HG02852 (cell line): ENCODE data around the gene CEP44.
"Not testable (repeated sequence)": the region's sequence is repeated elsewhere in the genome, so short reads cannot be mapped to it uniquely, and the experiment has no call there.

Experiments
- ATAC-seq: cut with Tn5 transposase; IDR thresholded peaks from one replicate; pipeline ENCODE4 v1.9.1; 2021; ENCODE audit warnings: mild to moderate bottlenecking, moderate library complexity; ENCODE audit not compliant: unreplicated experiment

The CEP44 gene

DNA sequence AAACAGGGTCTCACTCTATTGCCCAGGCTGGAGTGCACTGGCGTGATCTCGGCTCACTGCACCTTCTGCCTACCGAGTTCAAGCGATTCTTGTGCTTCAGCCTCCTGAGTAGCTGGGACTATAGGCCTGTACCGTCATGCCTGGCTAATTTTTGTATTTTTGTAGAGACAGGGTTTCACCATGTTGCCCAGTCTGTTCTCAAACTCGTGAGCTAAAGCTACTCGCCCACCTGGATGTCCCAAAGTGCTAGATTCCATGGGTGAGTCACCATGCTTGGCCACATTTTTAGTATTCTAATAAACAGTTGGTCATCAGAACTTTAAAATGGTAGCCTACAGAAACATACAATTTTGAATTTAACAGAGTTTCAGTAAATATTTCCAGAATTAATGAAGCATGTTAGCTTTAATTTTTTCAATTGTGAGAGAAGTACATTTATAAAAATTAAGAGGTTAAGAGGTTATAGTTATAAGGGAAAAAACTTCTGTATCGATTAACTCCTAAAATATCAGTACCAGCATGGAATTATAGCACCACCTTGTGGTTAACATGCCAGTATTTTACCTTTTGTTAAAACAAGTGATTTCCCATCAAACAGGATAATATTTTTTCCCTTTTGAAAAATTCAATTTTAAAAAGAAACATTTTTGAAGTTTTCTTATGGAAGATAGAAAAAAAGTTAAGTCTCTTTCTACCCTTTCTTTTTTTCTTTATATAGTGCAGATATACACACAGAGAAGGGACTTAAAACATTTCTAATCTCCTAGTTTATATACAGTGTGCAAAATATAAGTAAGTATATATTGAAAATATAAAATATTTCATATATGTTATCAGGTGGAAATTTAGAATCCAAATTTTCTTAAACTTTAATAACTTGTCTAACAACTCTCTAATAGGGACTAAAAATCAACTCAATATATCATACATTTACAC lies 35.4 kb downstream of the CEP44 start:
- ATAC-seq, result no peak

DNA sequence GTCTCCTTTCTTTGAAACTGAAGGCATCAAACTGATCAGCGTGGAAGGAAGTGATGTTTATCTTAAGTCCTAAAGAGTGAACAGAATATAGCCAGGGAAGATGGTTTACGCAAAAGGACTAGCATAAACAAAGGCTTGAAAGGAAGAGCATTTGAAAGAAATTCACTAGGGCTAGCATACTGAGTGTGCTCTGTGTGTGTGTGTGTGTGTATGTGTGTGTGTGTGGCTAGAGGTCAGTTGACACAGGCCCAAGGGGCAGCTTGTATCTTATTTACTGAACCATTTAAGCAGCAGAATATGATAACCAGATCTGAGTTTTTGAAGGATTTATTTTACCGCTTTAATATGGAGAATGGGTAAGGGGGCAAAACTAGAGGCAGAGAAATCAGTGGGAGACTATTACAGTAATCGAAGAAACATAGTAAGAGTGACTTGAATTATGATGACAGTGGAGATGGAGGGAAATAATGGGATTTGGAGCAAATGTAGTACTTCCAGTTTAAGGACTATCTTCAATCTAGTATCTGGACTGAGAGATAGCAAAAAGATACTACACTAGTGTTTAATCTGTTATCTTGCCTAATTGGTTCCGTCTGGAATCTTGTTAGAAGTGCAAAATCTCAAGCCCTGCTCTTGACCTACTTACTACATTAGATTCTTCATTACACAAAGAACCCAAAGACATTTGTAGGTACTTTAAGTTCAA lies 36.9 kb downstream of the CEP44 start:
- ATAC-seq, result no peak

DNA sequence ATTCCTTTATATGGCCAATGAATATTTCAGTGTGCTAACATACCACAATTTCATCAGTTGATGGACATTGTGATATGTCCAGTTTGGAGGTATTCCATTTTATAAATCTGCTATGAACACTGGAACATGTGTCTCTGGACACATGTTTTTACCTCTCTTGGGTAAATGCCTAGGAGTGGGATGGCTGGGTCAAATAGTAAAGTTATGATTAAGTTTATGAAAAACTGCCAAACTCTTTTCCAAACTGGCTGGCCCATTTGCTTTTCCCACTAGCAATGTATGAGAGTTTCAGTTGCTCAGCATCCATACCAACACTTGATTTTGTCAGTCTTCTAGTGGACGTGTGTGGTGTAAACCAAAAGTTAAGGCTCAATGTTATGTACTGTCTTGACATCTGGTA lies 40.5 kb downstream of the CEP44 start:
- no peak for ATAC-seq

GRCh38 chr4:174324725-174325124 lies 41.0 kb downstream of the CEP44 start:
- peak; percentile 43 for ATAC-seq

DNA sequence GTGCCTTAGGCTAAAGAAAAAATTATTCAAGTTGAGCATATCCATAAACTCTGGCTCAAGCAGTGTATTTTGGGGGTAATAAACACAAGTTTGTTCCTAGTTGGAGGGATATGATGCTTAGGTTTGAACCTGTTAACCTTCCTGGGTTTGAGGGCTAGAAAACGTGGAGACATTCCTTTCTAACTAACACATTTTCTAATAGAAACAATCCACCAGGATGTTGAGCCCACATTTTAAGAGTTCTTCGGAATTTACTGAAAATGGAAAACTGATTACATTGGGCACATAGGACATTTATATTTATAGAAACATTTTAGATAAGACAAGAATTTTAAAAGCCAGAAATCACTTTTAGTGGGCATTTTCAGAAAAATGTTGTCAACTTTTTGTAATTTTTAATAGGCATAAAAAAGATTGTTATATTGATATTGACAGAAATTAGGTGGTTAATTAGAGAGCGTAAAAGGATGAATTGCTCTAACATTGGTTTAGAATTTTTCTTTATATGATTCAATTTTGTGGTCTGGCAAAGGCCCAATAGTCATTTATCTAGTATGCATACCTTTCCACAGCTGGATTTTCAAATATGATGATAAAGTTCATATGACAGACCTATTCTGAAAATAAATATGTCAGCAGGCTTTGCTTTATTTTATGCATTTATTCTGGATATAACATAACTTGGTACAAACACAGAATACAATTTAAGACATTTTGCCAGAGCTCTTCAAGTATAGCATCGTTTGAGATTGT lies 49.2 kb downstream of the CEP44 start:
- no peak for ATAC-seq

DNA sequence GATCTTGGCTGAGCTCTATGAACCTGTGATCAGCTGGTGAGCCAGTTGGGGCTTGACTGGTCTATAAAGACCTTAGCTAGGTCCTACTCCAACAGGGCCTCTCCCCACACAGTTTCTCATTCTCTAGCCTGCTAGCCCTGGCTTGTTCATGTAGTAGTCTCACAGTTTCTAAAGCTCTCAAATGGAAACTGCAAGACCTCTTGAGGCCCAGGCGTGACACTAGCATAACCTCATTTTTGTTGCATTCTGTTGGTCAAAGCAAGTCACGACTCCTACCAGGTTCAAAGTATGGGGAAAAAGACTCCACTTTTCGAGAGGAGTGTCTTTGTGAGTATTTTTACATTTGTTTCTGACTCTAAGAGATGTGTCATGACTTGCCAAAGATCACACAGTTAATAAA lies 50.9 kb downstream of the CEP44 start:
- peak; percentile 99 for ATAC-seq

DNA sequence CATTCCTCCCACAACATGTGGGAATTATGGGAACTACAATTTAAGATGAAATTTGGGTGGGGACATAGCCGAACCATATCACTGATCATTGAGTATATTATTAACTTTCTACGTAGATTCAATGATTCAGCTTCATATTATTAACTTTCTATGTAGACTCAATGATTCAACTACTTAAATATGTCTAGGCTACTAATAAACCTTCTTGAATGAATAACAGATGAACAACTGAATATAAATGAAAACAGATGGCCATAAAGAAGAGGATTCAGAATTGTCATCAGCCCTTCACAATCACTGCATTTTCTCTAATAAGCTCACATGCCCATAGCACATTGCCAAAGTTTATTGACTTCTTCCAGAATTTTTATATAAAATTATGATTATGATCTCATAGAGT lies 57.0 kb downstream of the CEP44 start:
- ATAC-seq, result no peak

DNA sequence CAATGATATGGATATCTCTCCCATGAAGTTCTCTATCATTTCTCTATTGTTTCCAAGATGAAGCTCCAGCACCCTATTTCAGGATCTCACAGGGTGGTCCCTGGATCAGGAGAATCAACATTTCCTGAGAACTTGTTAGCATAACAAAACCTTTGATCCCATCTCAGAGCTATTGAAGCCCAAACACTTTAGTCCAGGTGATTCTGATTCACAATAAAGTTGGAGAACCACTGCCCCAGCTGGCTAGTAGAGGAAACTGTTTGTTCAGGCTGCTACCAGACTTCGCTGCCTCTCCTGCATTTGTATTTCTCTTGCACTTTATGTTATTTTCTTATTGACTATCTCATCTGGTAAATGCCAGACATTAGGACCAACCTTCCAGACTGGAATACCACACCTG lies 65.4 kb downstream of the CEP44 start:
- ATAC-seq, result no peak

GRCh38 chr4:174352061-174352819 lies 68.5 kb downstream of the CEP44 start:
- ATAC-seq, result no peak

DNA sequence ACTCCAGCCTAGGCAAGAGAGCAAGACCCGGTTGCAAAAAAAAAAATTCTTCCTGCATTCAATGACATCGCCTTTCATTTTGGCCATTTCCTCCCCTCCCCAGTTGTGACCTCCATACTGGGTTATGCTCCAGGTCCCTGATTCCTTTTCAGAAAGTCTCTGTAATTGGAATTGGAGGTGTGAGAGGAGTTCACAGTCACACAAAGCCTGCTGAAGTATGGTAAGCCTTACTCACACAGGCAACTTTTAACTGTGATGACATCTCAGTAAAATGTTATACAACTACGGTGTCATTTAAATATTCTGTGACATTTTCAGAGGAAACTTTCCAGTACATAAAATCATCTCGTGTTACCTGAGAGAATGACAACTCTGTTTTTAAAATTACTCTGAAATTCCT lies 73.6 kb downstream of the CEP44 start:
- no peak for ATAC-seq

GRCh38 chr4:174358410-174358809 lies 74.7 kb downstream of the CEP44 start:
- ATAC-seq, result peak; percentile 54

DNA sequence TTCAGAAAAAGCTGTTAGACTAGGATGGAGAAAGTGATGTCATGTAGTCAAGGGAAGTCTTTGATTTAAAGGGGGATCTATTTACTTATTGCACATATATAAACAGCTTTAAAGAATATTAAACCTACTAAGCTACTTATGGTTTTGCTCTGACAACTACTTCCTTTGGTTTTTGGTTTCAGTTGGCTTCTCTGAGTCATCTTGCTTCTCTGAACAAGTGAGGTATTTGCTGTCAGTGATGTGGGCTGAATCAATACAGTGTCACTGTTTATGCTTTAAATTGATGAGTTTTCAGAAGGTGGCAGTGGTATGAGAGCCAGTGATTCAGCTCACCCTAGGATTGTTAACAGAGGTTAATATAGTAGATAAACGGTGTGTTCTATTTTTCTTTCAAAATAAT lies 75.1 kb downstream of the CEP44 start:
- peak; percentile 98 for ATAC-seq

DNA sequence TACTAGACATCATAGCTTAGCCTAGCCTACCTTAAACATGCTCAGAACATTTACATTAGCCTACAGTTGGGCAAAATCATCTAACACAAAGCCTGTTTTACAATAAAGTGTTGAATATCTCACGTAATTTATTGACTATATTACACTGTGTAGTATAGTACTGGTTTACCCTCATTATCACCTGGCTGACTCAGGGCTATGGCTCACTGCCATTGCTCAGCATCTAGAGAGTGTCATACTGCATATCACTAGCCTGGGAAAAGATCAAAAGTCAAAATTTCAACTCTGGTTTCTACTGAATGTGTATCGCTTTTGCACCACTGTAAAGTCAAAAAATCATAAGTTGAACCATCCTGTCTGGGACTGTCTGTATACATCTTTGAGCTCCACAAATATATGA lies 78.6 kb downstream of the CEP44 start:
- no peak for ATAC-seq

DNA sequence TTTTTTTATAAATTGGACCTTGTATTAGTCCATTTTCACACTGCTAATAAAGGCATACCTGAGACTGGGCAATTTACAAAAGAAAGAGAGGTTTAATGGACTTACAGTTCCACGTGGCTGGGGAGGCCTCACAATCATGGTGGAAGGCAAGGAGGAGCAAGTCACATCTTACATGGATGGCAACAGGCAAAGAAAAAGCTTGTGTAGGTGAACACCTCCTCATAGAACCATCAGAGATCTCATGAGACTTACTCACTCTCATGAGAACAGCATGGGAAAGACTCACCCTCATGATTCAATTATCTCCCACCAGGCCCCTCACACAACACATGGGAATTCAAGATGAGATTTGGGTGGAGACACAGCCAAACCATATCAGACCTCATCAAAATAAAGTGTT lies 80.1 kb downstream of the CEP44 start:
- ATAC-seq, result not testable (repeated sequence)

DNA sequence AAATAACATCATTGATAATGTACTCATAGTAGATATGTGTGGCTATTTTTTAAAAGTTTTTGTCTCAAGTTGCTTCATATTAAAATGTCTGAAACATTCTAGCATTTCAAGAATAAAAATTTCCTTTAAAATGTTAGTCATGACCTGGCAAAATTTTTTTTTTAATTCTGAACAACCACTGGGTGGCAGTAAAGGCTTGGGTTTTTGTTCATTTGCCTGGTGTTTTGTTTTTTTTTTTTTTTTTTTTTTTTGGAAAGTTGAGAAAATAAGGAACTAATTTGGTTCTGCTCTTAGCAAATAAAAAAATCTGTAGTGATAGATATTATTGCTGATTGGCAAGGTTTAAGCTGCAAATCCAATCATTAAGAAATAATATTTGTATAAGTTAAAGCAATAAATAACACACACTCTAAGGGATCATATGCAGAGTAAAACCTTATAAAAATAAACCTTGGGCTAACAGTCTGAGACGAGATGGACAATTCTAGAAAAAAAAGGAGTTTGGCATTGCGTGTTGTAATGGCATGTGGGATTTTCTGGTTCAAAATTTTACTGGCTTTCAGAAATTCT lies 81.4 kb downstream of the CEP44 start:
- ATAC-seq, result no peak

GRCh38 chr4:174369985-174370384 lies 86.3 kb downstream of the CEP44 start:
- ATAC-seq, result no peak

DNA sequence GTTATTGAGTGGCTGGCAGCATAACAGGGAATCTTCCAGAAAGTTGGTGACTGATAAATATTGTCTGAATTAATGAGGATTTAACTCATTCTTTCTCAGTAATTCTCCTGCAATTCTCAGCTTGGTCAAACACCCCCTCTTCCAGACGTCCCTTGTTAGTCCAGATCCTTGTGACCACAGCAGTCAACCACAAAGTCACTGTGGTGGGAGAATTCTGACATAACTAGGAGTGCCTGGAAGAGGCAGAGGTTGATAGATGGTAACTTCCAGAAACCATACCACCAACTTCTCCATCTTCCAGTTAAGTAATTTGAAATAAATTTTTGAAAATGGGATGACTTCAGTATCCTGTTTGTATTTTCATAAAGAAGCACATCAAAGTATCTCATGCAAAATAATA lies 90.1 kb downstream of the CEP44 start:
- ATAC-seq, result no peak

DNA sequence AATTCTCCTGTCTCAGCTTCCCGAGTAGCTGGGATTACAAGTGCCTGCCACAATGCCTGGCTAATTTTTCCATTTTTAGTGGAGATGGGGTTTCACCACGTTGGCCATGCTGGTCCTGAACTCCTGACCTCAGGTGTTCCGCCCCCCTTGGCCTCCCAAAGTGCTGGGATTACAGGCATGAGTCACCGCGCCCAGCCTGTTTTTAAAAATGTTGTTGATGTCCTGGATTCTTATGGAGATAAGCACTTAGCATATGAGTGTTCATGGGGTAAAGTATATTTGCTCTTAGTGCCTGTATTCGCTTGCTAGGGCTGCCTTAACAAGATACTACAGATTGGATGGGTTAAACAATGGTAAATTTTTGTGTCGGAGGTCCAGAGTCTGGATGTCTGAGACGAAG lies 91.7 kb downstream of the CEP44 start:
- ATAC-seq, result no peak

DNA sequence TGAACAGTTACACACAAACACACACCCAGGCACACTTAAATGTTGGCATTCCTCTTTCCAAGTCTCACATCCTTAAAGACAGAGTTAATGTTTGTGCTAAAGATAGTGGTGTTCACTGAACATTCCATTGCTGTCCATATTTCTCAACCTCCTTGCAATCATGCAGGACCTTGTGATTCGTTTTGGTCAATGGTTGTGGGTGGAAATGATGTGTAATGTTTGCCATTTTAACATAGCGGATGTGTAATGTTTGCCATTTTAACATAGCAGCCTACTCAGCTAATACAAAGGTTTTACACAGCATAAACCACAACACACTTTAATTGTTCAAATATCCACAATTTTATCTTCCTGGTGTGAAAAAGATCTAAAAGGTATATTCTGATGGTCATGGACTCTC lies 93.9 kb downstream of the CEP44 start:
- ATAC-seq, result no peak

DNA sequence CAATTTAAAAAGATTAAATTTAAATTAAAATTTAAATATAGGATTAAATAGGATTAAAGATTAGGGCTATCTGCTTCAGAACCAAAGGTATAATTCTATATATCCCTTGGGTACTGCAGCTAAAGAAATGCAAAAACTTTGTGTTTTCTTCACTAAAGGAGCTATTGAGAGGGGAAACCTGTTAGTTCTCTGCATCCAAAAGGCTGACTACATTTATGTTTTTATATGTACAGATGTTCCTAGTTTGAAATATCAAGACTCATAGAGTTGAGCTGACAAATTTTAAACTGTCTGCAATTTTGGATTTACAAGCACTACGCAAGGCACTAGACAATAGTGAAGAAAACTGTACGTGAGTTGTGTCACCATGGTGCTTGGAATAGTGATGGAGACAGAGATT lies 95.2 kb downstream of the CEP44 start:
- no peak for ATAC-seq
